ENCODE measurements around the gene SLC1A3. TPM values are rescaled to one million over a fixed set of nuclear protein-coding genes. Genes with fewer than 3 reads are reported as not detected.

The SLC1A3 gene
- total RNA-seq, 1 experiment from 2014 or later = 28.9 TPM

DNA sequence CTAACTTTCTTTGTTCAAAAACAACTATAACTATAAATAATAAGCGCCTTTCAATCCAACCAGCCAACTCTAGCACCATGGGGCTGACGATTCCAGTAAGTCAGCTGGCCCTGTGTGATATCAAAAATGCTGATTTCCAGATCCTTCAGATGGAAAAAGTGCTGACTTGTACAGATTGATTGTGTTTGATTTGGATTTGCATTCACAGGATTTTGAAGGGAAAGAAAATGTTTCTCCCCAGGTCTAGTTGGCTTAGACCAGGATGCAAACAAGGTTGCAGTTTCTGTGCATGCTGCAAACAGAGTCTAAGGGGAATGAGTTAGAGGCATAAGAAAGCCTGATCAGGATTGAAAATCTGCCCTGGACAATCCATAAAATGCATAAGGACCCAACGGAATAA is 68.9 kb downstream of the SLC1A3 start:
- intact Hi-C loops (cut with micrococcal nuclease; ENCODE audit: unreplicated experiment) = no loop called here
- no peak for TF ChIP-seq EZH2 (IDR thresholded peaks at IDR 0.05; ENCODE audit: borderline replicate concordance, low read depth, low read length, poor library complexity, severe bottlenecking)
- TF ChIP-seq, protein P1, sequence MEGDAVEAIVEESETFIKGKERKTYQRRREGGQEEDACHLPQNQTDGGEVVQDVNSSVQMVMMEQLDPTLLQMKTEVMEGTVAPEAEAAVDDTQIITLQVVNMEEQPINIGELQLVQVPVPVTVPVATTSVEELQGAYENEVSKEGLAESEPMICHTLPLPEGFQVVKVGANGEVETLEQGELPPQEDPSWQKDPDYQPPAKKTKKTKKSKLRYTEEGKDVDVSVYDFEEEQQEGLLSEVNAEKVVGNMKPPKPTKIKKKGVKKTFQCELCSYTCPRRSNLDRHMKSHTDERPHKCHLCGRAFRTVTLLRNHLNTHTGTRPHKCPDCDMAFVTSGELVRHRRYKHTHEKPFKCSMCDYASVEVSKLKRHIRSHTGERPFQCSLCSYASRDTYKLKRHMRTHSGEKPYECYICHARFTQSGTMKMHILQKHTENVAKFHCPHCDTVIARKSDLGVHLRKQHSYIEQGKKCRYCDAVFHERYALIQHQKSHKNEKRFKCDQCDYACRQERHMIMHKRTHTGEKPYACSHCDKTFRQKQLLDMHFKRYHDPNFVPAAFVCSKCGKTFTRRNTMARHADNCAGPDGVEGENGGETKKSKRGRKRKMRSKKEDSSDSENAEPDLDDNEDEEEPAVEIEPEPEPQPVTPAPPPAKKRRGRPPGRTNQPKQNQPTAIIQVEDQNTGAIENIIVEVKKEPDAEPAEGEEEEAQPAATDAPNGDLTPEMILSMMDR (conservative IDR thresholded peaks at IDR 0.05; ENCODE audit: low read depth, low read length) = no peak
- Histone ChIP-seq H3K27ac (ENCODE audit: low read depth, low read length, poor library complexity, severe bottlenecking) (no peak overlapping the region), H3K4me3 (ENCODE audit: low read depth, low read length, poor library complexity, severe bottlenecking) (no peak overlapping the region), H3K27me3 (replicated peaks; ENCODE audit: insufficient read depth, low read depth, low read length, poor library complexity) (no peaks in the 10 kb centered on the region), H3K4me1 (ENCODE audit: insufficient read depth, low read length, poor library complexity, severe bottlenecking) (peaks cover 1% of the 10 kb centered on the region), H3K36me3 (ENCODE audit: insufficient read depth, low read length, poor library complexity, severe bottlenecking) (no peaks in the 10 kb centered on the region), H3K9me3 (ENCODE audit: low read depth, low read length, poor library complexity, severe bottlenecking) (no peaks in the 10 kb centered on the region)
- no TSS peak for BruUV-seq (replicated peaks)
- ChIA-PET CTCF (interaction anchor here (0.5 kb wide), 1 partner anchor 448 kb away, joined by 3 read pairs; no protein-coding TSS in a partner anchor), POLR2A (ENCODE audit: low non-redundant PET) (no interaction called here)
- DNase-seq (ENCODE audit: low spot score) = no peak

DNA sequence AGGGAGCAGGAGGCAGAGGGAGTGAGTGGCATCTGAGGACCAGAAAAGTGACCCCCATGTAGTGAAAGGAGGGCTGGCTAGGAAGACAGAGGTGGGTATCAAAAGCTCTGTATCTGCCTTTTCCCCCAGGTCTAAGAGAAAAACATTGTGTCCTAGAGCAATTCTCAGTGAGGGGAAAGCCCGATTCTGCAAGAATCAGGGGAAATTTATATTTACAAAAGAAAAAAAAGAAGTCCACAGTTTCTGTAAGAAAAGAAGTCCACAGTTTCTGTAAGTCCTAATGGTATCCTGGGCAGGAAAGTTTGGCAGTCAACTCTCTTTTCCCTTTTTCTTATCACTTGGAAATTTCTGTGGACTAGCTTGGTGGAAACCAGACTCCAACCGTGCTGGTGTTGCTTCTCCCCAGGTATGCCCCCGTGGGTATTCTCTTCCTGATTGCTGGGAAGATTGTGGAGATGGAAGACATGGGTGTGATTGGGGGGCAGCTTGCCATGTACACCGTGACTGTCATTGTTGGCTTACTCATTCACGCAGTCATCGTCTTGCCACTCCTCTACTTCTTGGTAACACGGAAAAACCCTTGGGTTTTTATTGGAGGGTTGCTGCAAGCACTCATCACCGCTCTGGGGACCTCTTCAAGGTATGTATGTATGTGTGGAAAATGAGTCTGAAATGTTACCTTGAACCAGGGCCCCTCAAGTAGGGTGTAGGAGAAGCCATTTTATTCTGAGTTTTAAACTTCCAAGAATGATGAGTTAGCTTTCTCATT is 73.0 kb downstream of the SLC1A3 start:
- no TSS peak for BruUV-seq (replicated peaks)

DNA sequence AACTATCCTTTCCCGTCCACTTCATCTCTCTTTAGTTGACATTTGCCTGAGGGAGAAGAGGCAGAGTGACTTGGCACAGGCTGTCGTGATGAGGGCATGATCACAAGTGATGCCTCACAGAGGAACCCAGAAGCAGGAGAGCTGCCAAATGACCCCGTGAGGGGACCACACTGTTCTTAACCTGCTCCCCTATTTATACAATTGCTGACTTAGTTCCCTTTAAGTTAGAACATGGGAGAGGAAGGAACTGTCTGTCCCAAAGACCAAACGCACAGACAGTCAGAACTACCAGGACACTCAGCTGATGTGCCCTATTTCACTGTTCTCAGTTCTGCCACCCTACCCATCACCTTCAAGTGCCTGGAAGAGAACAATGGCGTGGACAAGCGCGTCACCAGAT is 73.7 kb downstream of the SLC1A3 start:
- POLR2A ChIA-PET (ENCODE audit: low non-redundant PET) = no interaction called here
- Histone ChIP-seq H3K4me3 (ENCODE audit: low read depth, low read length, poor library complexity, severe bottlenecking) (no peak overlapping the region), H3K4me1 (ENCODE audit: insufficient read depth, low read length, poor library complexity, severe bottlenecking) (no peaks in the 10 kb centered on the region), H3K36me3 (ENCODE audit: insufficient read depth, low read length, poor library complexity, severe bottlenecking) (no peaks in the 10 kb centered on the region), H3K27ac (ENCODE audit: low read depth, low read length, poor library complexity, severe bottlenecking) (no peak overlapping the region), H3K27me3 (replicated peaks; ENCODE audit: insufficient read depth, low read depth, low read length, poor library complexity) (no peaks in the 10 kb centered on the region), H3K9me3 (ENCODE audit: low read depth, low read length, poor library complexity, severe bottlenecking) (no peaks in the 10 kb centered on the region)
- intact Hi-C loops (cut with micrococcal nuclease; ENCODE audit: unreplicated experiment) = no loop called here
- TF ChIP-seq EZH2 (IDR thresholded peaks at IDR 0.05; ENCODE audit: borderline replicate concordance, low read depth, low read length, poor library complexity, severe bottlenecking) = no peak
- TF ChIP-seq, protein P1 (conservative IDR thresholded peaks at IDR 0.05; ENCODE audit: low read depth, low read length) = no peak
- no peak for DNase-seq (ENCODE audit: low spot score)
- CTCF ChIA-PET = no interaction called here
- BruUV-seq (replicated peaks) = no TSS peak

More for the DNA sequence above, 73.0 kb downstream of the SLC1A3 start:
- Histone ChIP-seq H3K4me3 (ENCODE audit: low read depth, low read length, poor library complexity, severe bottlenecking) (no peak overlapping the region), H3K27ac (ENCODE audit: low read depth, low read length, poor library complexity, severe bottlenecking) (no peak overlapping the region), H3K4me1 (ENCODE audit: insufficient read depth, low read length, poor library complexity, severe bottlenecking) (no peaks in the 10 kb centered on the region), H3K27me3 (replicated peaks; ENCODE audit: insufficient read depth, low read depth, low read length, poor library complexity) (no peaks in the 10 kb centered on the region), H3K36me3 (ENCODE audit: insufficient read depth, low read length, poor library complexity, severe bottlenecking) (no peaks in the 10 kb centered on the region), H3K9me3 (ENCODE audit: low read depth, low read length, poor library complexity, severe bottlenecking) (no peaks in the 10 kb centered on the region)
- intact Hi-C loops (cut with micrococcal nuclease; ENCODE audit: unreplicated experiment) = no loop called here
- DNase-seq (ENCODE audit: low spot score) = no peak
- ChIA-PET CTCF (no interaction called here), POLR2A (ENCODE audit: low non-redundant PET) (no interaction called here)
- TF ChIP-seq, protein P1 (conservative IDR thresholded peaks at IDR 0.05; ENCODE audit: low read depth, low read length) = no peak
- no peak for TF ChIP-seq EZH2 (IDR thresholded peaks at IDR 0.05; ENCODE audit: borderline replicate concordance, low read depth, low read length, poor library complexity, severe bottlenecking)

All from A673 (cell line).